Measurements from ENCODE around the gene TMSB4Y.

The TMSB4Y gene

DNA sequence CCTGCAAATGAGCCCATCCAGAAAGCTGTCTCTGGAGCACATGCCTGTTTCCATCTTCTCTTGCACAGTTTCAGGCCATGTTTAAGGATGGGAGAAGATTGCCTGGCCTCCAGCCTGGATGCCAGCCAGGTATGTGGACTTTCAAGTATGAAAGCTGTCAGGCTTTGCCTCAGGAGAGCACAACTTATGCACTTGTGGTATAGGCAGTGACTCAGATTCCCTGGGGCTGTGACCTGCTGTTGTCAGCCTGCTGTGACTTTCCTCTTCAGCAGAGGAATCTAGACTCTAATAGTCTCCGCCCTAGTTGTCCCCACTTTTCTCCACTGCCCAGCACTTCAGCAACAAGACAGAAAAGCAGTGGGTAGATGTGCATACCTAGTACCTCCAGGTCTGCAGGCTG lies 51.0 kb downstream of the TMSB4Y start:
- peaks cover 0 to 5% of the 10 kb centered on the region in 2 donors for H3K4me1 ChIP-seq (ENCODE audit: control insufficient read depth in 1 of 2, insufficient read depth in 2 of 2, low read length in 2 of 2)
- no peak overlapping the region for H3K4me3 ChIP-seq (ENCODE audit: low read depth in 1 of 2, low read length in 2 of 2)
- H3K36me3 ChIP-seq (ENCODE audit: control insufficient read depth in 1 of 2, insufficient read depth in 2 of 2, low read length in 2 of 2), result no peaks in the 10 kb centered on the region
- no peaks in the 10 kb centered on the region for H3K27me3 ChIP-seq (ENCODE audit: low read depth, low read length)
- H3K27ac ChIP-seq (ENCODE audit: low read length), result no peak overlapping the region
- H3K9me3 ChIP-seq (ENCODE audit: control insufficient read depth in 1 of 2, low read length in 2 of 2), result no peaks in the 10 kb centered on the region

Measured in muscle layer of duodenum (tissue), 2 donors.